GM12874 (cell line): ENCODE results near the gene PACS1.

Source experiments
- TF ChIP-seq, protein P1 (sequence below): IDR thresholded peaks from 2 replicates; pipeline ENCODE4 v1.5.1; 2011; ENCODE audit warnings: low read depth, mild to moderate bottlenecking, control low read depth, low read length, moderate library complexity; ENCODE audit not compliant: insufficient read depth

The PACS1 gene

DNA sequence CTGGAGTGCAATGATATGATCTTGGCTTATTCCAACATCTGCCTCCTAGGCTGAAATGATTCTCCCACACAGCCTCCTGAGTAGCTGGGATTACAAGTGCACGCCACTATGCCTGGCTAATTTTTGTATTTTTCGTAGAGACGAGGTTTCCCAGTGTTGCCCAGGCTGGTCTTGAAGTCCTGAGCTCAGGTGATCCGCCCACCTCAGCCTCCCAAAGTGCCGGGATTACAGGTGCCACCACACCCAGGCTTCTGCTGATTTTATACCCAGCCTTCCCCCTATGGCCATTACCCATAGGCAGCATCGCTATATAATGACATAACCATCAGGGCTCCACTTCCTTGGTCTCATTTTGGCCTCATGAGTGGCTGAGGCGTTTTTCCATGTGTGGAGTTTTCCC is 137.7 kb downstream of the PACS1 start:
- TF ChIP-seq, protein P1, sequence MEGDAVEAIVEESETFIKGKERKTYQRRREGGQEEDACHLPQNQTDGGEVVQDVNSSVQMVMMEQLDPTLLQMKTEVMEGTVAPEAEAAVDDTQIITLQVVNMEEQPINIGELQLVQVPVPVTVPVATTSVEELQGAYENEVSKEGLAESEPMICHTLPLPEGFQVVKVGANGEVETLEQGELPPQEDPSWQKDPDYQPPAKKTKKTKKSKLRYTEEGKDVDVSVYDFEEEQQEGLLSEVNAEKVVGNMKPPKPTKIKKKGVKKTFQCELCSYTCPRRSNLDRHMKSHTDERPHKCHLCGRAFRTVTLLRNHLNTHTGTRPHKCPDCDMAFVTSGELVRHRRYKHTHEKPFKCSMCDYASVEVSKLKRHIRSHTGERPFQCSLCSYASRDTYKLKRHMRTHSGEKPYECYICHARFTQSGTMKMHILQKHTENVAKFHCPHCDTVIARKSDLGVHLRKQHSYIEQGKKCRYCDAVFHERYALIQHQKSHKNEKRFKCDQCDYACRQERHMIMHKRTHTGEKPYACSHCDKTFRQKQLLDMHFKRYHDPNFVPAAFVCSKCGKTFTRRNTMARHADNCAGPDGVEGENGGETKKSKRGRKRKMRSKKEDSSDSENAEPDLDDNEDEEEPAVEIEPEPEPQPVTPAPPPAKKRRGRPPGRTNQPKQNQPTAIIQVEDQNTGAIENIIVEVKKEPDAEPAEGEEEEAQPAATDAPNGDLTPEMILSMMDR, result no peak

DNA sequence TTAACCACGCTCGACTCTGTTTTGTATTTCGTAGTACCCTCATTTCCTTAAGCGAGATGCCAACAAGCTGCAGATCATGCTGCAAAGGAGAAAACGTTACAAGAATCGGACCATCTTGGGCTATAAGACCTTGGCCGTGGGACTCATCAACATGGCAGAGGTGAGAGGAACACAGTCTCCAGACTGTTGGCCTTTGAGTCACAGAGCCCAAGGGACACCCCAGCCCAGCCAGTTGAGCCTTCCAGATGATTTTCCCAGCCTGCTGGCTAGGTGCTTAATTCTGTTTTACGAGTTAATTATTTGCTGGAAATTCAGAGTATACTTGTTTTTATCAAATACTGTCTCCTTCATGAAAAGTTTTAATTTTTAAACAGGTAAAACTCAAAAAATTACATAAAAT is 141.0 kb downstream of the PACS1 start:
- TF ChIP-seq, protein P1, result no peak

DNA sequence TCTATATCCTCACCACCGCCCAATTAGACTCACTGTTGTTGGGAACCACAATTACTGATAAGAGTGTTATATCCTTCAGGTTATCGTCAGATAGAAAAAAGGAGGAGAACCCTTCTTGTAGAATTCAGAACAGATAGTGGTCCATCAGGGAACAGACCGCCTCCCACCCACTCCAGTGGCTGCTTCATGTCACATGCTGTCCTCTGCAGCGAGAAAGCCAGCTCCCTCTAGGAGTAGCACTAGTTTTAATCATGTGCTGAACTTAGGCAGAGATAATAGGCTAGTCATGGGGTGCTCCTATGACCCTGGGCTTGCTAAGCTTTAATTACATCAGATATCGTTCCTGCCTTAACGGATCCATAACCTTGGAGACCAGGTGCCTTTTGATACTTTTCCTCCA is 146.8 kb downstream of the PACS1 start:
- TF ChIP-seq, protein P1, result no peak

DNA sequence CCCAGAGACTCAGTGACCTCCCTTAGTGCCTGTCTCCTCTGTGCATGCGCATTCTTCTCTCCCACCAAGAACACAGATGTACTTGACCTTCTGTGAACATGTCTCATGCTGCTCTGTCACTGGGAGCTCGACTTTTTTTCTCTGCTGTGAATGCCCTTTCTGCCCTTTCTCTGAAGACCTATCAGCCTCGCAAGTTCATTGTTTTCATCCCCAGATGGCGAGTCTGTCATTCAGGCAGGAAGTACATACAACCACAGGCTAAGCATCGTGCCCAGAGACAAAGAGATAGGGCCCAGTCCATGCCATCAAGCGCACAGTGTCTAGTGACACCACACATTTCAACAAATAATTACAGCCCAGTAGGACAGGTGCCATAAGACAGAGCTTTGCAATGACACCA is 148.0 kb downstream of the PACS1 start:
- TF ChIP-seq, protein P1, result no peak

DNA sequence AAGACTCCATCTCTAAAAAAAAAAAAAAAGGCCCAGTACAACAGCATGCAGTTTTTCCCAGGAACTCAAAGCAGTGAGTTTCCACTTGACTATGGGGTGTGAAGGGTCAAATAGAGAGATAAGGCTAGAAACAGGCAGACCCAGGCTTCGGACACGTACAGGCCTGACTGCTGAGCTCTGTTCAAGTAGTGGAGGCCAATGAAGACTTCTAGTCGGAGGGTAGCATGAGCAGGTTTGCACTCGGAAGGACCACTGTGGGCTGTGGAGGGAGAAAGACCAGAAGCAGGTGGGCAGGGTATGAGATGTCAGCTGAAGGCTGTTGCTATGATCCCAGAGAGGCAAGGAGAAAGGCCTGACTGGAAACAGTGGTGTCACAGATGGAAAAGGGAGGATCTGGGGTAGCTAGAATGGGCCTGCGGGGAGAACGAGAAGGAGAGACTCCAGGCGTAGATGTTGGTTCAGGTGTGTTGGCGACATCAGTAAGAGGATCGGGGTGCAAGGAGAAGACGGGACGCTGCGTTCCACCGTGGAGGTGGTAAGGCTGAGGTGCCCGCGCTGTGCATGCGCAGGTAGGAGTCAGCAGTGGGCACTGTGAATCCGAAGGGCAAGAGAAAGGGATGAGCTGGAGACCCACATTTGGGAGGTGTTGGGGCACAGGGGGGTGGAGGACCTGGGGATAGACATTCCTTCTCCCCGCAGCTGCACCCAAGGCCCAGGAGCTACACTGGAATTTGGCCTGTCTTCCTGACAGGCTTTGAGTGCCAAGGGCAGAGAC is 149.0 kb downstream of the PACS1 start:
- TF ChIP-seq, protein P1, result no peak

DNA sequence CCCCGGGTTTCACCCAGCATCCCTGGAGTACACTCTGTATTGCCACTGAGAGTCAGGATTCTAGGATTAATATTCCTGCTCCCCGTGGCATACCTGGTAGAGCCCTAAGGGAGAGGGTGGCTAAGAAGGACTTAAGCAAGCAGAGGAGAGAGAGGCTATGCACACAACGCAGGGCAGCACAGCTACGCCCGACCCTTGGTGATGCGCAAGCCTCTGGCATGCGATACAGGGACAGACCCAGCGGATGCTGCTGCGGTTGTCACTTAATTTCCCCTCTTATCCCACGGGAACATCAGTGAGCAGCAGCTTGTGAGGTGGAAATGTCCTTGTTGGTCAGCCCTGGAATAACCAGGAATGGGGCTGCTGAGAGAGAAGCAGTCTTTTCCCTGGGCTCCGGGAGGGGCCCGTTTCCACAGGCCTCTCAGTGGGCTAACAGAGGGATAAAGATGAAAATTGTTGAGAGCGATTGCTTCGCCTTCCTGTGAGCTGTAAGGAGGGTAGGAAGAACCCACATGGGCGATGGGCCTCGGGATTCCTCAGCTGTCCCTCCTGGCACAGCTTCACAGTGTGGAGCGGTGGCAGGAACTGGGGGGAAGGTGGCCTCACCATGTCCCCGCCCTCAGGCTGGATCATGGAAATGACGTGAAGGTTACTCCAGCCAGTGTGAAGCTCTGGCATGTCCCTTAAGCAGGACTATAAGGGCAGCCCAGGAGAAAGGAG is 149.9 kb downstream of the PACS1 start:
- TF ChIP-seq, protein P1, result no peak

DNA sequence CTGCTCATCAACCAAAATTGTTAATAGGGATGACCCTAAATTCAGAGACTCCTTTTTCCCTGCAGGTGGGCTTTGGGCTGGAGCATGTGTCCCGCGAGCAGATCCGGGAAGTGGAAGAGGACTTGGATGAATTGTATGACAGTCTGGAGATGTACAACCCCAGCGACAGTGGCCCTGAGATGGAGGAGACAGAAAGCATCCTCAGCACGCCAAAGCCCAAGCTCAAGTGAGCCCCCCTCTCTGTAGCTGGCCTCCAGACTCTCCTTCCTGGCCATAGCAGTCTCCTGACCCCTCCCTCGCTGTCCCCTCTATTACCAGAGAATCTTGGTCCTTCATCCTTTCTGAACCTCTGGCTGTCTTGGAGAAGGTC is 150.5 kb downstream of the PACS1 start:
- TF ChIP-seq, protein P1, result no peak
